ENCODE data around the gene NTNG1.

DNA sequence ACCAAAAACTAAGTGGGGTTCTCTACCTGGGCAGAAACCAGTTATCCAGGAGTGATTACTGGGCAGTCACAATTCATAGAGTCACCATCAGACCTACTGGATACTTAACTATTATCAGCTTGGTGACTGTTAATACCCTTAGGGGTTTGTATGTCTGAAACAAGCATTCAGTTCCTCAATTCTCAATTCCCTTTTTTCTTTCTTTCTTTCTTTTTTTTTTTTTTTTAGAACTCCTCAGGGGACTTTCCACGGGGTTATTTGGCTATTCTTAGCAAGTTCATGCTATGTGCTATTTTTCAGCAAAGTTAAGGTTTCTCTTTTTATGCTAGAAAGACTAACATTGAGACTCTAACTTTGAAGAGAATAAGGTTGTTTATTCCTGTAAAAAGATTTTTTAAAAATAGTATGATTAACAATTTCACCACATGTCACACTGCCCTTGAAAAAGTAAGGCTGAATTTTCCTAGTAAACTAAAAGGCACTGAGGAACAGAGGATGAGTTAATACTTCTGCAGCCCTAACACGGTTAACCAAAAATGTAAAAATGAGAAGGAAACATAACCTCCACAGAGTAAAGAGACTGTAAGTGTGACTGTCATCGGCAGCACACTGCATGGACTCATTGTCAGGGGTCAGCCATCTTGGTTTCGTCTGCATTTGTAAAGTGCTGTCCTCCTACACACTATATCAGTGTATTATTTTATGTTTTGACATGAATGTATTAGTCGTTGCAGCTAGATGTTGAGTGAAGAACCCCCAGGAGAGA, 310.2 kb downstream of the NTNG1 start:
- TF ChIP-seq, protein P1, sequence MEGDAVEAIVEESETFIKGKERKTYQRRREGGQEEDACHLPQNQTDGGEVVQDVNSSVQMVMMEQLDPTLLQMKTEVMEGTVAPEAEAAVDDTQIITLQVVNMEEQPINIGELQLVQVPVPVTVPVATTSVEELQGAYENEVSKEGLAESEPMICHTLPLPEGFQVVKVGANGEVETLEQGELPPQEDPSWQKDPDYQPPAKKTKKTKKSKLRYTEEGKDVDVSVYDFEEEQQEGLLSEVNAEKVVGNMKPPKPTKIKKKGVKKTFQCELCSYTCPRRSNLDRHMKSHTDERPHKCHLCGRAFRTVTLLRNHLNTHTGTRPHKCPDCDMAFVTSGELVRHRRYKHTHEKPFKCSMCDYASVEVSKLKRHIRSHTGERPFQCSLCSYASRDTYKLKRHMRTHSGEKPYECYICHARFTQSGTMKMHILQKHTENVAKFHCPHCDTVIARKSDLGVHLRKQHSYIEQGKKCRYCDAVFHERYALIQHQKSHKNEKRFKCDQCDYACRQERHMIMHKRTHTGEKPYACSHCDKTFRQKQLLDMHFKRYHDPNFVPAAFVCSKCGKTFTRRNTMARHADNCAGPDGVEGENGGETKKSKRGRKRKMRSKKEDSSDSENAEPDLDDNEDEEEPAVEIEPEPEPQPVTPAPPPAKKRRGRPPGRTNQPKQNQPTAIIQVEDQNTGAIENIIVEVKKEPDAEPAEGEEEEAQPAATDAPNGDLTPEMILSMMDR (IDR thresholded peaks at IDR 0.05), result no peak
- no peak for TF ChIP-seq POLR2A (IDR thresholded peaks at IDR 0.05)
